Fibroblast of pulmonary artery (primary cell): ENCODE data around the gene BLACAT1.

Source experiments
- DNase-seq: peaks from one replicate; pipeline ENCODE4 v3.0.0-alpha.2; 2010; ENCODE audit warnings: low read depth
- H3K4me3 ChIP-seq: replicated peaks from 2 replicates; pipeline ENCODE4 v1.5.1; 2011; ENCODE audit warnings: low read depth, mild to moderate bottlenecking, control low read depth, low read length, moderate library complexity
- TF ChIP-seq, protein P1 (sequence below): IDR thresholded peaks from 2 replicates; pipeline ENCODE4 v1.5.1; 2011; ENCODE audit warnings: mild to moderate bottlenecking, control low read depth, low read length, inconsistent platforms; ENCODE audit errors: missing control alignments

BLACAT1 gene

DNA sequence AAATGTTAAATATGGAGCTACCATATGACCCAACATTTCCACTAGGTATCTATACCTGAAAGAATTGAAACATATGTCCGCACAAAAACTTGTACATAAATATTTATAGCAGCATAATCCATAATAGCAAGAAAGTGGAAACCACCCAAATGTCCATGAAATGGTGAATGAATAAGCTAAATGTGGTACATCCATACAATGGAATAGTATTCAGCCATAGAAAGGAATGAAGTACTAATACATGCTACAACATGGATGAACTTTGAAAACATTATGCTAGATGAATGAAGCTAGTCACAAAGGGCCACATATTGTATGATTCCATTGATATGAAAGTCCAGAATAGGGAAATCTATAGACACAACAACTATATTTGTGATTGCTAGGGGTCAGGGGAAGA lies 20.0 kb upstream of the BLACAT1 start:
- DNase-seq = no peak
- TF ChIP-seq, protein P1, sequence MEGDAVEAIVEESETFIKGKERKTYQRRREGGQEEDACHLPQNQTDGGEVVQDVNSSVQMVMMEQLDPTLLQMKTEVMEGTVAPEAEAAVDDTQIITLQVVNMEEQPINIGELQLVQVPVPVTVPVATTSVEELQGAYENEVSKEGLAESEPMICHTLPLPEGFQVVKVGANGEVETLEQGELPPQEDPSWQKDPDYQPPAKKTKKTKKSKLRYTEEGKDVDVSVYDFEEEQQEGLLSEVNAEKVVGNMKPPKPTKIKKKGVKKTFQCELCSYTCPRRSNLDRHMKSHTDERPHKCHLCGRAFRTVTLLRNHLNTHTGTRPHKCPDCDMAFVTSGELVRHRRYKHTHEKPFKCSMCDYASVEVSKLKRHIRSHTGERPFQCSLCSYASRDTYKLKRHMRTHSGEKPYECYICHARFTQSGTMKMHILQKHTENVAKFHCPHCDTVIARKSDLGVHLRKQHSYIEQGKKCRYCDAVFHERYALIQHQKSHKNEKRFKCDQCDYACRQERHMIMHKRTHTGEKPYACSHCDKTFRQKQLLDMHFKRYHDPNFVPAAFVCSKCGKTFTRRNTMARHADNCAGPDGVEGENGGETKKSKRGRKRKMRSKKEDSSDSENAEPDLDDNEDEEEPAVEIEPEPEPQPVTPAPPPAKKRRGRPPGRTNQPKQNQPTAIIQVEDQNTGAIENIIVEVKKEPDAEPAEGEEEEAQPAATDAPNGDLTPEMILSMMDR = no peak
- H3K4me3 ChIP-seq = no peak overlapping the region

DNA sequence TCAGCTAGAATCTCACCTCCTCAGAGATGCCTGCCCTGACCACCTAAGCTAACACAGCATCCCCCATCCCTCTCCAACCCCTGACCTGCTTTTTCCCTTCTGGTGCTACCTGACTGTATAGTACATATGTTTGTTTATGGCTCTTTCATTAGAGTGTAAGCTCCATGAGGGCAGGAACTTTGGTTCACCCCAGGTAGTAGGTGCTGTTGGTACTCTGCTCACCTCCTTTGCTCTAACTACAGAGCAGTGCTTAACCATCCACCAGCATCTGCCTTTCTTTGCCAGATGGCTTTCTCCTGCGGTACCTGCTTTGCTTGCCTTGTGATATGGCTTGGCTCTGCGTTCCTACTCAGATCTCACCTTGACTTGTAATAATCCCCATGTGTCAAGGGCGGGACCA lies 18.7 kb upstream of the BLACAT1 start:
- no peak overlapping the region for H3K4me3 ChIP-seq
- TF ChIP-seq, protein P1 = no peak
- no peak for DNase-seq

DNA sequence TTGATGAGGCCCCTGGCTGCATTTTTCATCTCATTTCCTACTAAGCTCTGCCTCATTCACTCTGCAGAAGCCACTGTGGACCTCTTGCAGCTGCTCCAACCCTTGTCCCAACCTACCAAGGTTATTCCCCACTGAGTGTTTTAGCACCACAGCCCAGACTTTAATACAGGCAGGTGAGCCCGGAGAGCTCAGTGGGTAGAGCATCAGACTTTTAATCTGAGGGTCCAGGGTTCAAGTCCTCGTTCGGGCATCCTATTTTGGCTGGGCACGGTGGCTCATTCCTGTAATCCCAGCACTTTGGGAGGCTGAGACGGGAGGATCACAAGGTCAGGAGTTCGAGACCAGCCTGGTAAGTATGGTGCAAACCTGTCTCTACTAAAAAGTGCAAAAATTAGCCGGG lies 18.1 kb upstream of the BLACAT1 start:
- no peak overlapping the region for H3K4me3 ChIP-seq
- TF ChIP-seq, protein P1 = no peak
- no peak for DNase-seq

DNA sequence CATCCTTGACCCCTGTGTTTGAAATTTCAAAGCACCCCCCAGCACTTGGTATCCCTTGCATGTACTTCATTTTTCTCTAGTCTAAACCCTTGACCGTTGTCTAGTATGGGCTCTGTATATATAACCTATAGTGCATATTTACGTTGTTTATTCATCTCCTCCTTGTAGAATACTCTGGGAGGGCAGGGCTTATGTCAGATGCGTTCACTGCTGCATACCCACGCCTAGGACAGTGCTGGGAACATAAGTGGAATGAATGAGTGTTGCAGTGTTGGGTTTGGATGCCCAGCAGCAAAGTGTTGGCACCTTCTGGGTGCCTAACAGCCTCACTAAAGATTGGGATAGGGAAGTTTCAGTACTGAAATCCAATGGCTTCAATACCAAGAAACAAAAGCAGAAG lies 17.6 kb upstream of the BLACAT1 start:
- no peak for DNase-seq
- no peak overlapping the region for H3K4me3 ChIP-seq
- TF ChIP-seq, protein P1 = no peak

DNA sequence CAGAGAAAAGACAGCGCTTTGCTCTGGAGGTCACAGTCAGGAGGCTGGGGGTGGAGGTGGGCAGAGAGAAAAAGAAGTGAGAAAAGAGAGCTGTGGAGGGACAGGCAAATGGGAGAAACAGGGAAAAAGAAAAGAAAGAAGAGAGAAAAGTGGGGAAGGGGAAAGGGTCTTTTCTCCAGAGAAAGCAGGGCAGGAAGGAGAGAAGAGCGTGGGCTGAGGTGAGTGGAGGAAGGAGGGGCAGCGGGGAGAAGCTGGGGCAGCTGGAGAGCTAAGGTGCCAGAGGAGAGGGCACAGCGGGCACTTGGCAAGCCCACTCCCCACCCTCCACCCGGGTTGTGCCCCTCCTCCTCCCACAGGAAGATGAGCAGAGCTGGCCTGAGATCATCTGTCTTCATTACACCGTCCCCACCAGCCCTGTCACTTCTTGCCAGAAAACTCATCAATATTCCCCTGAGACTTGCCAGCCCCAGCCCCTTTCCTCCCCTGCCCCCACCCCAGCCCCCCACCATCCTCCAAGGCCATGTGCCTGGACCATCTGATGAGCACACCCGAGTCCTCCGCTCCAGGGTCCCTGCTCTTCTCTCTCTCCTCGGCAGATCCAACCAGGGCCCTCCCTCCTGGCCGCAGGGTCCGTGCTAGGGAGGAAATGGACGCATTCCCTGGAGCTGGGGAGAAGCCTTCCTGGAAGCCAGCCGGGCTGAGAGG lies 17.0 kb upstream of the BLACAT1 start:
- TF ChIP-seq, protein P1 = no peak
- H3K4me3 ChIP-seq = no peak overlapping the region
- no peak for DNase-seq

DNA sequence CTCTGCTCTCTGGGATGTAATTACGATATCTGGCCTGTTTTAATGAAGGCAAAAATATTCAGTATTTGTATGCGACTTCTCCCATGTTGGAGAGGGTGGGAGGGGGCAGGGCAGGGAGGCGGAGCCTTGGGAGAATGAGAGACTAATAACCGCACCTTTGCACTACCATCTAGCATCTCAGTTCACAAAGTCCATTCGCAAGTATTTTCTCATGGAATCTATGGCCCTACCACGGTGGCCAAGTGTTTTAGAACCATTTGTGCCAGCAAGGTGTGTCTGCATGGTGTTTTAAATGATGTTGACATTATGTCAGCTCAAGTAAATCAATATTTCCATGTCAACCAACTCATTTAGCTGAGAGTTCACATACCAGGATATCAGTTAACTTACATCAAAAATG lies 14.3 kb upstream of the BLACAT1 start:
- no peak overlapping the region for H3K4me3 ChIP-seq

More for the DNA sequence above, 14.3 kb upstream of the BLACAT1 start:
- DNase-seq = no peak
- TF ChIP-seq, protein P1 = no peak
